ENCODE data around the gene ATP10B. TPM values are rescaled to one million over a fixed set of nuclear protein-coding genes. Genes with fewer than 3 reads are reported as not detected.

Gene ATP10B
- total and polyA plus RNA-seq, 3 experiments from 2014 or later = not detected

GRCh38 chr5:160627921-160628618, 223.9 kb downstream of the ATP10B start:
- no peak overlapping the region for H3K4me3 Mint-ChIP-seq
- no peaks in the 10 kb centered on the region for H3K36me3 Mint-ChIP-seq
- no peaks in the 10 kb centered on the region for H3K4me1 Mint-ChIP-seq
- no peaks in the 10 kb centered on the region for H3K36me3 ChIP-seq (ENCODE audit: insufficient read depth, low read length)
- no peaks in the 10 kb centered on the region for H3K9me3 ChIP-seq (ENCODE audit: low read length)
- H3K4me3 ChIP-seq (ENCODE audit: low read length) = no peak overlapping the region
- DNase-seq = no peak
- no peak overlapping the region for H3K27ac ChIP-seq (ENCODE audit: low read depth, low read length)
- no peak overlapping the region for H3K27ac Mint-ChIP-seq
- no peaks in the 10 kb centered on the region for H3K4me1 ChIP-seq (ENCODE audit: insufficient read depth, low read length)
- no peaks in the 10 kb centered on the region for H3K9me3 Mint-ChIP-seq
- ChIA-PET CTCF (no interaction called here), POLR2A (no interaction called here)
- peaks cover 6 to 22% of the 10 kb centered on the region in 2 donors for H3K27me3 Mint-ChIP-seq
- H3K27me3 ChIP-seq (ENCODE audit: insufficient read depth, low read length, poor library complexity, severe bottlenecking) = no peaks in the 10 kb centered on the region

DNA sequence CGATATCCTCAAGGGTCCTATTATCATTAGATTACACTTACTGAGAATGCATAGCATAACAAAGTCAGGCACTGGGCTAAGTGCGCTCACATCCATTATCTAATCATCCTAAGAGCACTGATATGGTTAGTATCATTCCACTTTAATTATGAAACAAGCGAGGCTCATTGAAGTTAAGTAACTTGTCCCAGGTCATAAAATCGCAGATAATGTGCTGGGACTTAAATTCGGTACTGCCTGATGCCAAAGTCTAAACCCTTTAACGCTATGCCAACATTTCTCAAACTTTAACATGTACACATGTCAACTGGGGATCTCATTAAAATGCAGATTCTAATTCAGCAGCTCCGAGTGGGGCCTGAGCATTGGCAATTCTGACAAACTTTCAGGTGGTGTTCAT, 225.7 kb downstream of the ATP10B start:
- POLR2A ChIA-PET = no interaction called here
- no peaks in the 10 kb centered on the region for H3K9me3 ChIP-seq (ENCODE audit: low read length)
- Mint-ChIP-seq H3K4me1 (no peaks in the 10 kb centered on the region), H3K27ac (no peak overlapping the region), H3K27me3 (peaks cover 7 to 26% of the 10 kb centered on the region in 2 donors), H3K4me3 (no peak overlapping the region), H3K9me3 (peaks cover 0 to 2% (median 0%) of the 10 kb centered on the region in 5 donors), H3K36me3 (no peaks in the 10 kb centered on the region)
- CTCF ChIA-PET = no interaction called here
- H3K27me3 ChIP-seq (ENCODE audit: insufficient read depth, low read length, poor library complexity, severe bottlenecking) = no peaks in the 10 kb centered on the region
- no peaks in the 10 kb centered on the region for H3K36me3 ChIP-seq (ENCODE audit: insufficient read depth, low read length)
- no peak overlapping the region for H3K27ac ChIP-seq (ENCODE audit: low read depth, low read length)
- no peaks in the 10 kb centered on the region for H3K4me1 ChIP-seq (ENCODE audit: insufficient read depth, low read length)
- DNase-seq = no peak
- no peak overlapping the region for H3K4me3 ChIP-seq (ENCODE audit: low read length)

- CTCF ChIA-PET = no interaction called here
- POLR2A ChIA-PET = no interaction called here
Measured at GRCh38 chr5:160621526-160621925, 230.5 kb downstream of the ATP10B start.

GRCh38 chr5:160620401-160620800, 231.6 kb downstream of the ATP10B start:
- Mint-ChIP-seq H3K9me3 (peaks cover 0 to 2% (median 0%) of the 10 kb centered on the region in 5 donors), H3K36me3 (no peaks in the 10 kb centered on the region), H3K27ac (no peak overlapping the region), H3K27me3 (peaks cover 4 to 18% of the 10 kb centered on the region in 2 donors), H3K4me1 (no peaks in the 10 kb centered on the region), H3K4me3 (no peak overlapping the region)
- Histone ChIP-seq H3K9me3 (ENCODE audit: low read length) (no peaks in the 10 kb centered on the region), H3K36me3 (ENCODE audit: insufficient read depth, low read length) (no peaks in the 10 kb centered on the region), H3K27ac (ENCODE audit: low read depth, low read length) (no peak overlapping the region), H3K4me1 (ENCODE audit: insufficient read depth, low read length) (no peaks in the 10 kb centered on the region), H3K4me3 (ENCODE audit: low read length) (no peak overlapping the region), H3K27me3 (ENCODE audit: insufficient read depth, low read length, poor library complexity, severe bottlenecking) (no peaks in the 10 kb centered on the region)
- DNase-seq = no peak
- ChIA-PET POLR2A (no interaction called here), CTCF (no interaction called here)

More at GRCh38 chr5:160621526-160621925, 230.5 kb downstream of the ATP10B start:
- DNase-seq = no peak
- no peak overlapping the region for H3K4me3 ChIP-seq (ENCODE audit: low read length)
- peaks cover 0 to 2% (median 0%) of the 10 kb centered on the region in 5 donors for H3K9me3 Mint-ChIP-seq
- H3K36me3 ChIP-seq (ENCODE audit: insufficient read depth, low read length) = no peaks in the 10 kb centered on the region
- no peaks in the 10 kb centered on the region for H3K27me3 ChIP-seq (ENCODE audit: insufficient read depth, low read length, poor library complexity, severe bottlenecking)
- H3K4me3 Mint-ChIP-seq = no peak overlapping the region
- no peaks in the 10 kb centered on the region for H3K4me1 Mint-ChIP-seq
- peaks cover 9 to 18% of the 10 kb centered on the region in 2 donors for H3K27me3 Mint-ChIP-seq
- H3K27ac Mint-ChIP-seq = no peak overlapping the region
- no peaks in the 10 kb centered on the region for H3K36me3 Mint-ChIP-seq
- H3K4me1 ChIP-seq (ENCODE audit: insufficient read depth, low read length) = no peaks in the 10 kb centered on the region
- H3K27ac ChIP-seq (ENCODE audit: low read depth, low read length) = no peak overlapping the region
- no peaks in the 10 kb centered on the region for H3K9me3 ChIP-seq (ENCODE audit: low read length)

DNA sequence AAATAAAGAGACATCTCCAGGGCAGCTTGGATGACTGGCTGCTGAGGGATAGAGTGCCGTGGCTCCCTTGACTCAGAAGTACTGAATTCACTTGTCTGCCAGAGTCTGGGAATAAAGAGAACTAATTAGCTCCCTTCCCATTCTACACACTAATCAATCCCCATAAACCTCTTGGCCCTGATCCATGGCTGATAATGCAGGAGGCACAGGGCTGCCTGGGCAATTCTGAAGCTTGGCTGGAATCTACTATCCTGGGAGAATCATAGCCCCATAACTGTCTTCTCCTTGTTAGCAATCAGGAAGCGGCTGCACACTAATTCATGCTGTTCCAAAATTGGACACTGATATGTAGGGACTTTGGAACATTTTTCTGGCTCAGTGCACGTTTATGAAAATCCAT, 232.6 kb downstream of the ATP10B start:
- Histone ChIP-seq H3K36me3 (ENCODE audit: insufficient read depth, low read length) (no peaks in the 10 kb centered on the region), H3K4me3 (ENCODE audit: low read length) (no peak overlapping the region), H3K27me3 (ENCODE audit: insufficient read depth, low read length, poor library complexity, severe bottlenecking) (no peaks in the 10 kb centered on the region), H3K4me1 (ENCODE audit: insufficient read depth, low read length) (no peaks in the 10 kb centered on the region), H3K27ac (ENCODE audit: low read depth, low read length) (no peak overlapping the region), H3K9me3 (ENCODE audit: low read length) (no peaks in the 10 kb centered on the region)
- Mint-ChIP-seq H3K36me3 (no peaks in the 10 kb centered on the region), H3K4me3 (no peak overlapping the region), H3K27ac (no peak overlapping the region), H3K27me3 (peaks cover 4 to 18% of the 10 kb centered on the region in 2 donors), H3K9me3 (peaks cover 0 to 2% (median 0%) of the 10 kb centered on the region in 5 donors), H3K4me1 (no peaks in the 10 kb centered on the region)
- ChIA-PET POLR2A (no interaction called here), CTCF (no interaction called here)
- no peak for DNase-seq

- POLR2A ChIA-PET = no interaction called here
- Histone ChIP-seq H3K9me3 (ENCODE audit: low read length) (no peaks in the 10 kb centered on the region), H3K36me3 (ENCODE audit: insufficient read depth, low read length) (no peaks in the 10 kb centered on the region), H3K27me3 (ENCODE audit: insufficient read depth, low read length, poor library complexity, severe bottlenecking) (no peaks in the 10 kb centered on the region), H3K27ac (ENCODE audit: low read depth, low read length) (no peak overlapping the region), H3K4me3 (ENCODE audit: low read length) (no peak overlapping the region), H3K4me1 (ENCODE audit: insufficient read depth, low read length) (no peaks in the 10 kb centered on the region)
- H3K27ac Mint-ChIP-seq = no peak overlapping the region
- no peaks in the 10 kb centered on the region for H3K4me1 Mint-ChIP-seq
- no peak overlapping the region for H3K4me3 Mint-ChIP-seq
- peaks cover 0 to 2% (median 0%) of the 10 kb centered on the region in 5 donors for H3K9me3 Mint-ChIP-seq
- no peaks in the 10 kb centered on the region for H3K36me3 Mint-ChIP-seq
- DNase-seq = no peak
- H3K27me3 Mint-ChIP-seq = peaks cover 4 to 13% of the 10 kb centered on the region in 2 donors
- CTCF ChIA-PET = no interaction called here
Measured at GRCh38 chr5:160618286-160618685, 233.7 kb downstream of the ATP10B start.

DNA sequence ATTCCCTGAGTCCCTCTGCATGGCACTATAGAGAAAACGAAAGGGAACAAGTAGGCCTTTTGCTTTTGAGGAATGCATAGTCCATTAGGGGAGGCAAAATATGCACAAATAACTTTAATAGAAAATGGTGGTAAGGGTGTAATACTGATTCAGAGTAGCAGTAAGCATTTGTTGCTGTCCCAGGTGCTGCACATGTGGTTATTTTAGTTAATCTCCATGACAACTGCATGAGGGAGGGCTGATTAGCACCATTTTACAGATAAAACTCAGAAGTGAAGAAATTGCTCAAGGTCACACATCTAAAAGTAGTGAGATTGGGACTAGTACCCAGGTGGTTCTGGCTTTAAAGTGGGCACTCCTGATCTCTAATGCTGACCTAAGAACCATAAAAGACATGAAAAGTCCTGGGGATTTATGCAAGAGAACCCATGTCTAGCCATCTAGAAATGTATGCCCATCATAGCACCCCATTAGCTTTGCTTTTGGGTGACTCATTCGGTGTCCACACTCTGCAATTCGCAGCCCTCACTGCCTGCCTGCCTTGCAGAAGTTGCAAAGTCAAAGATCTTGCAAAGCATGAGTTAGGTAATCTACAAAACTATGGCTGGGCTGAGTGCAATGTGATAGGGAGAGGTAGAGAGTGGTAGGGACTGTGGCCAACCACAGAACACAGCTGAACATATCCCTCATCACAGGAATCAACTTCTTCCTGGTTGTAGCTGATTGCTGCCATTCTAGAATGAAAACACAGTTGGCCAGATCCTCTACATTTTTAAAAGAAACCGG, 235.1 kb downstream of the ATP10B start:
- H3K27ac ChIP-seq (ENCODE audit: low read depth, low read length) = no peak overlapping the region
- no peak overlapping the region for H3K4me3 ChIP-seq (ENCODE audit: low read length)
- ChIA-PET CTCF (no interaction called here), POLR2A (no interaction called here)
- H3K4me3 Mint-ChIP-seq = no peak overlapping the region
- H3K9me3 ChIP-seq (ENCODE audit: low read length) = no peaks in the 10 kb centered on the region
- H3K27me3 ChIP-seq (ENCODE audit: insufficient read depth, low read length, poor library complexity, severe bottlenecking) = no peaks in the 10 kb centered on the region
- no peak overlapping the region for H3K27ac Mint-ChIP-seq
- H3K36me3 ChIP-seq (ENCODE audit: insufficient read depth, low read length) = no peaks in the 10 kb centered on the region
- H3K9me3 Mint-ChIP-seq = no peaks in the 10 kb centered on the region
- H3K4me1 Mint-ChIP-seq = no peaks in the 10 kb centered on the region
- H3K27me3 Mint-ChIP-seq = peaks cover 3 to 4% of the 10 kb centered on the region in 2 donors
- no peaks in the 10 kb centered on the region for H3K36me3 Mint-ChIP-seq
- H3K4me1 ChIP-seq (ENCODE audit: insufficient read depth, low read length) = no peaks in the 10 kb centered on the region
- no peak for DNase-seq

DNA sequence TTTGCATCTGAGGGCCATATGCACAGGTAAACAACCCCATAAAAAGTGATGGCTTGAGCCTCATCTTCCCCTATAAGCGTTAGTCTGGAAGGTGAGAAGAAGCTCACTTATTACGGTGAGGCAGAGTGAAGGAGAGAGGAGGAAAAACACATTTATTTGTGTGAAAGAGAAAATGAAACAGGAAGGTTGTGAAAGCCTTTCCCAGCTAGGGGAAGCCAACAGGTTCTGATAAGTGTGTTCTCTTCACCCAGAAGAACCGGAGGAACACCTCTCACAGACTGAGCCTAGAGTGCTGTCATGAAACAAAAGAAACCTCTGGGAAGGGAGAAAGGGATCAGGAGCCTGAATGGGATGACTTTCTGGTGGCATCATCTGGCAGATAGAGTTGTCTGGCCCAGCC, 237.9 kb downstream of the ATP10B start:
- Mint-ChIP-seq H3K36me3 (no peaks in the 10 kb centered on the region), H3K4me3 (no peak overlapping the region), H3K4me1 (no peaks in the 10 kb centered on the region), H3K27ac (no peak overlapping the region), H3K9me3 (no peaks in the 10 kb centered on the region), H3K27me3 (no peaks in the 10 kb centered on the region)
- ChIA-PET POLR2A (no interaction called here), CTCF (no interaction called here)
- no peak for DNase-seq
- Histone ChIP-seq H3K4me3 (ENCODE audit: low read length) (no peak overlapping the region), H3K9me3 (ENCODE audit: low read length) (no peaks in the 10 kb centered on the region), H3K27ac (ENCODE audit: low read depth, low read length) (no peak overlapping the region), H3K27me3 (ENCODE audit: insufficient read depth, low read length, poor library complexity, severe bottlenecking) (no peaks in the 10 kb centered on the region), H3K4me1 (ENCODE audit: insufficient read depth, low read length) (no peaks in the 10 kb centered on the region), H3K36me3 (ENCODE audit: insufficient read depth, low read length) (no peaks in the 10 kb centered on the region)
